Neural cell (in vitro differentiated cells): ENCODE measurements around the gene S1PR1. TPM values are rescaled to one million over a fixed set of nuclear protein-coding genes. Genes with fewer than 3 reads are reported as not detected.

Experiments used
- H2AFZ ChIP-seq: fragments of 200-600, 300-800 bp; sonication (generic), shearing (Covaris generic); 2 replicates; pipeline ENCODE4 v1.6.0; 2014; ENCODE audit warnings: low read depth, mild to moderate bottlenecking, antibody characterized with exemption, low read length, moderate library complexity
- H3F3A ChIP-seq: fragments of 200-600 bp; shearing (Covaris generic); 2 replicates; pipeline ENCODE4 v1.6.1; 2016; ENCODE audit warnings: mild to moderate bottlenecking, moderate library complexity, mixed read lengths, antibody characterized with exemption, low read length; ENCODE audit not compliant: insufficient read depth, poor library complexity, severe bottlenecking
- H3K27ac ChIP-seq: fragments of 200-600, 300-800 bp; sonication (generic), shearing (Covaris generic); 2 replicates; pipeline ENCODE4 v1.5.1; 2014; ENCODE audit warnings: mild to moderate bottlenecking, low read length, moderate library complexity
- H3K27me3 ChIP-seq: fragments of 300-800, 200-600 bp; sonication (generic), shearing (Covaris generic); 2 replicates; pipeline ENCODE4 v1.6.0; 2014; ENCODE audit warnings: mild to moderate bottlenecking, low read depth, low read length, moderate library complexity; ENCODE audit not compliant: insufficient read depth
- H3K36me3 ChIP-seq: fragments of 300-800, 200-600 bp; sonication (generic), shearing (Covaris generic); 2 replicates; pipeline ENCODE4 v1.5.1; 2014; ENCODE audit warnings: mild to moderate bottlenecking, antibody characterized with exemption, low read length, moderate library complexity; ENCODE audit not compliant: insufficient read depth
- H3K4me2 ChIP-seq: fragments of 300-800, 200-600 bp; sonication (generic), shearing (Covaris generic); 2 replicates; pipeline ENCODE4 v1.6.0; 2014; ENCODE audit warnings: mild to moderate bottlenecking, low read length
- H3K4me3 ChIP-seq: fragments of 300-800, 200-600 bp; sonication (generic), shearing (Covaris generic); 2 replicates; pipeline ENCODE4 v1.5.1; 2014; ENCODE audit warnings: mild to moderate bottlenecking, low read length, moderate library complexity
- H3K79me2 ChIP-seq: fragments of 200-600 bp; shearing (Covaris generic); replicated peaks from 2 replicates; pipeline ENCODE4 v1.6.0; 2014; ENCODE audit warnings: mild to moderate bottlenecking, low read length, moderate library complexity; ENCODE audit not compliant: insufficient read depth
- H3K9ac ChIP-seq: fragments of 300-800, 200-600 bp; sonication (generic), shearing (Covaris generic); 2 replicates; pipeline ENCODE4 v1.6.1; 2016; ENCODE audit warnings: mild to moderate bottlenecking, low read length, mixed read lengths
- H3K9me2 ChIP-seq: fragments of 200-600 bp; shearing (Covaris generic); 2 replicates; pipeline ENCODE4 v1.6.1; 2016; ENCODE audit warnings: mild to moderate bottlenecking, low read length, mixed read lengths; ENCODE audit not compliant: insufficient read depth
- H3K9me3 ChIP-seq: fragments of 200-600, 300-800 bp; sonication (generic), shearing (Covaris generic); 2 replicates; pipeline ENCODE4 v1.6.1; 2016; ENCODE audit warnings: mild to moderate bottlenecking, mixed run types, low read length, moderate library complexity, mixed read lengths
- H4K20me1 ChIP-seq: fragments of 200-600 bp; shearing (Covaris generic); 2 replicates; pipeline ENCODE4 v1.6.1; 2016; ENCODE audit warnings: mild to moderate bottlenecking, mixed run types; ENCODE audit not compliant: insufficient read depth
- EP300 ChIP-seq: fragments of 450-650 bp; conservative IDR thresholded peaks from 2 replicates; pipeline ENCODE4 v1.6.1; 2014; ENCODE audit warnings: antibody characterized with exemption, mild to moderate bottlenecking, moderate library complexity; ENCODE audit not compliant: poor library complexity, severe bottlenecking
- EZH2 ChIP-seq: fragments of 200-600, 300-800 bp; shearing (Covaris generic), sonication (generic); IDR thresholded peaks from 2 replicates; pipeline ENCODE4 v1.6.1; 2014; ENCODE audit warnings: antibody characterized with exemption, low read length, borderline replicate concordance, mild to moderate bottlenecking; ENCODE audit not compliant: insufficient read depth, poor library complexity, severe bottlenecking
- MXI1 ChIP-seq: fragments of 450-650 bp; conservative IDR thresholded peaks from 2 replicates; pipeline ENCODE4 v1.6.1; 2014; ENCODE audit warnings: antibody characterized with exemption, mild to moderate bottlenecking; ENCODE audit not compliant: poor library complexity, severe bottlenecking
- POLR2AphosphoS5 ChIP-seq: IDR thresholded peaks from 2 replicates; pipeline ENCODE4 v1.6.1; 2012
- RAD21 ChIP-seq: fragments of 450-650 bp; conservative IDR thresholded peaks from 2 replicates; pipeline ENCODE4 v1.6.1; 2014; ENCODE audit warnings: antibody characterized with exemption, mild to moderate bottlenecking, moderate library complexity
- REST ChIP-seq: IDR thresholded peaks from 2 replicates; pipeline ENCODE4 v1.6.1; 2012; ENCODE audit warnings: borderline replicate concordance
- SMC3 ChIP-seq: fragments of 450-650 bp; conservative IDR thresholded peaks from 2 replicates; pipeline ENCODE4 v1.6.1; 2014; ENCODE audit warnings: antibody characterized with exemption, mild to moderate bottlenecking, moderate library complexity; ENCODE audit not compliant: poor library complexity
- TAF1 ChIP-seq: IDR thresholded peaks from 2 replicates; pipeline ENCODE4 v1.6.1; 2012; ENCODE audit warnings: low read depth
- polyA plus RNA-seq: library from polyadenylated mRNA; depleted of rRNA; stranded (reverse); fragments of >200 nt; gene quantifications from 2 replicates; pipeline ENCODE4 v1.2.3, GENCODE V29; 2014
- TF ChIP-seq, protein P1 (sequence below): fragments of 450-650 bp; IDR thresholded peaks from 2 replicates; pipeline ENCODE4 v1.5.1; 2014; ENCODE audit warnings: antibody characterized with exemption, mild to moderate bottlenecking, moderate library complexity; ENCODE audit not compliant: poor library complexity, severe bottlenecking

Gene S1PR1
- polyA plus RNA-seq, 1 donor from 2014 or later, result not detected

DNA sequence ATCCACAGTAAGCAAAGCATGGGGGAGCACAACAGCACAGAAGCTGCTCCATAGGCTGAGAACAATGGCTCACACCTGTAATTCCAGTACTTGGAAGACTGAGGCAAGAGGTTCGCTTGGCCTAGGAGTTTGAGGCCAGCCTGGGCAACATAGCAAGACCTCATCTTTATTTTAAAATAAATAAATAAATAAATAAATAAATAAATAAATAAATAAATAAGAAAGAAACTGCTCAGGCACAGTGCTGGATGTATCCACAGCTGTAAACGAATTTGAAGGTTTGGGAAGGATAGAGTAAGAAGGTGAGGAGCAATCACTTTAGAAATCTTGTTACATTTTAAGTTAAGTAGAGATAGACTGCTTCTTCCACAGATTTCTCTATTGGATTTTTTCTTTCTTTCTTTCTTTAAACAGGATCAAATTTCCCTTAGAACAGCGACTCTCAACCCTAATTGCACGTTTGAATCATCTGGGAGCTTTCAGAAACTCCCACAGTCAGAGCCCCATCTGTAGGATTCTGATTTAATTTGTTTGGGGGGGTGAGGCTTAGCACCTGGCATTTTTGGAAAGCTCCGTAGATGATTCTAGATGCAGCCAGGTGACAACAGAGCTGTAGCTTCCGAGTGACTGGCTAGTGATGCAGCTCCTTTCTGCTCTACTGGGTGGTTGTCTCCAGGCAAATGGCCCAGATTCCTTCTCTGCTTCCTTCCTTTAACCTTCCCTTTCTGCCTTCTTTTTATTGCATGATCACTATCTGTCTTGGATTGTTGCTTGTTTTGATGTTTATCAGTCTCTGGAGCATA is 53.5 kb downstream of the S1PR1 start:
- Histone ChIP-seq H3K27ac (no peak overlapping the region), H3K4me3 (no peak overlapping the region), H2AFZ (no peak overlapping the region), H4K20me1 (no peaks in the 10 kb centered on the region), H3F3A (no peaks in the 10 kb centered on the region), H3K9me2 (no peaks in the 10 kb centered on the region), H3K36me3 (no peaks in the 10 kb centered on the region), H3K9ac (no peak overlapping the region), H3K79me2 (no peaks in the 10 kb centered on the region), H3K27me3 (no peaks in the 10 kb centered on the region), H3K4me2 (no peak overlapping the region), H3K9me3 (no peaks in the 10 kb centered on the region)
- TF ChIP-seq MXI1 (no peak), POLR2AphosphoS5 (no peak), EP300 (no peak), RAD21 (no peak), REST (no peak), EZH2 (no peak), SMC3 (no peak), TAF1 (no peak)
- TF ChIP-seq, protein P1, sequence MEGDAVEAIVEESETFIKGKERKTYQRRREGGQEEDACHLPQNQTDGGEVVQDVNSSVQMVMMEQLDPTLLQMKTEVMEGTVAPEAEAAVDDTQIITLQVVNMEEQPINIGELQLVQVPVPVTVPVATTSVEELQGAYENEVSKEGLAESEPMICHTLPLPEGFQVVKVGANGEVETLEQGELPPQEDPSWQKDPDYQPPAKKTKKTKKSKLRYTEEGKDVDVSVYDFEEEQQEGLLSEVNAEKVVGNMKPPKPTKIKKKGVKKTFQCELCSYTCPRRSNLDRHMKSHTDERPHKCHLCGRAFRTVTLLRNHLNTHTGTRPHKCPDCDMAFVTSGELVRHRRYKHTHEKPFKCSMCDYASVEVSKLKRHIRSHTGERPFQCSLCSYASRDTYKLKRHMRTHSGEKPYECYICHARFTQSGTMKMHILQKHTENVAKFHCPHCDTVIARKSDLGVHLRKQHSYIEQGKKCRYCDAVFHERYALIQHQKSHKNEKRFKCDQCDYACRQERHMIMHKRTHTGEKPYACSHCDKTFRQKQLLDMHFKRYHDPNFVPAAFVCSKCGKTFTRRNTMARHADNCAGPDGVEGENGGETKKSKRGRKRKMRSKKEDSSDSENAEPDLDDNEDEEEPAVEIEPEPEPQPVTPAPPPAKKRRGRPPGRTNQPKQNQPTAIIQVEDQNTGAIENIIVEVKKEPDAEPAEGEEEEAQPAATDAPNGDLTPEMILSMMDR, result no peak

Other genes with a start within 250 kb of the S1PR1 start
- 46.0 and 55.7 TPM in 2 replicates for gene DPH5, start 211.2 kb upstream of the S1PR1 start, polyA plus RNA-seq